Gastroesophageal sphincter (tissue), 3 donors: Measurements from ENCODE around the gene CNTLN.

Experiments used
- CTCF ChIP-seq, 4 experiments: fragments of 200-600 bp in 2 of 4; fragments of 450-650 bp in 2 of 4; sonication (generic) in 1 of 4; IDR thresholded peaks; one replicate each; pipeline ENCODE4 v1.5.1; 2017 to 2019; ENCODE audit warnings: antibody characterized with exemption in 4 of 4, mild to moderate bottlenecking in 2 of 4, moderate library complexity in 2 of 4
- POLR2A ChIP-seq, 2 donors: fragments of 450-650 bp; IDR thresholded peaks; one replicate each; pipeline ENCODE4 v1.6.1; 2017; ENCODE audit warnings: antibody characterized with exemption in 2 of 2, mild to moderate bottlenecking in 2 of 2, moderate library complexity in 1 of 2

GRCh38 chr9:17135295-17136160, 688 bp downstream of the CNTLN start:
- no peak for TF ChIP-seq CTCF (IDR thresholded peaks at IDR 0.05)
- TF ChIP-seq POLR2A (IDR thresholded peaks at IDR 0.05): no peak
